Loucy (cell line): ENCODE measurements around the gene PHC1.

ENCODE experiments used
- H2AFZ ChIP-seq: fragments of 200-600 bp; sonication (generic); 2 replicates; pipeline ENCODE4 v1.6.0; 2016; ENCODE audit warnings: antibody characterized with exemption, mild to moderate bottlenecking, low read length, moderate library complexity
- H3F3A ChIP-seq: fragments of 200-600 bp; 2 replicates; pipeline ENCODE4 v1.6.0; 2016; ENCODE audit warnings: antibody characterized with exemption, low read depth, mild to moderate bottlenecking
- H3K27me3 ChIP-seq: fragments of 200-600 bp; sonication (generic); 2 replicates; pipeline ENCODE4 v1.6.1; 2014; ENCODE audit warnings: low read length, mild to moderate bottlenecking; ENCODE audit not compliant: insufficient read depth, poor library complexity, severe bottlenecking
- H3K36me3 ChIP-seq: fragments of 200-600 bp; sonication (generic); 2 replicates; pipeline ENCODE4 v1.6.1; 2016; ENCODE audit warnings: low read length; ENCODE audit not compliant: insufficient read depth
- H3K4me1 ChIP-seq: fragments of 200-600 bp; sonication (generic); 2 replicates; pipeline ENCODE4 v1.5.1; 2014; ENCODE audit warnings: low read length, mild to moderate bottlenecking; ENCODE audit not compliant: insufficient read depth, poor library complexity, severe bottlenecking
- H3K4me2 ChIP-seq: fragments of 200-600 bp; sonication (generic); 2 replicates; pipeline ENCODE4 v1.6.0; 2014; ENCODE audit warnings: antibody characterized with exemption, low read length, low read depth, mild to moderate bottlenecking; ENCODE audit not compliant: poor library complexity, severe bottlenecking
- H3K4me3 ChIP-seq: fragments of 200-600 bp; sonication (generic); 2 replicates; pipeline ENCODE4 v1.5.1; 2014; ENCODE audit warnings: low read length, mild to moderate bottlenecking, mixed read lengths; ENCODE audit not compliant: poor library complexity, severe bottlenecking
- H3K79me2 ChIP-seq: fragments of 200-600 bp; sonication (generic); 2 replicates; pipeline ENCODE4 v1.6.1; 2014; ENCODE audit warnings: low read length; ENCODE audit not compliant: insufficient read depth
- H3K9ac ChIP-seq: fragments of 200-600 bp; sonication (generic); 2 replicates; pipeline ENCODE4 v1.6.0; 2014; ENCODE audit warnings: mild to moderate bottlenecking, low read depth, low read length, moderate library complexity; ENCODE audit not compliant: poor library complexity, severe bottlenecking
- H3K9me2 ChIP-seq: fragments of 200-600 bp; sonication (generic); replicated peaks from 2 replicates; pipeline ENCODE4 v1.6.1; 2016; ENCODE audit warnings: low read depth, low read length, mixed read lengths
- H3K9me3 ChIP-seq: fragments of 200-600 bp; sonication (generic); 2 replicates; pipeline ENCODE4 v1.6.1; 2014; ENCODE audit warnings: mild to moderate bottlenecking, antibody characterized with exemption, low read length, low read depth; ENCODE audit not compliant: insufficient read depth
- H4K20me1 ChIP-seq: fragments of 200-600 bp; sonication (generic); 2 replicates; pipeline ENCODE4 v1.6.0; 2014; ENCODE audit warnings: antibody characterized with exemption, low read length, mild to moderate bottlenecking; ENCODE audit not compliant: insufficient read depth, poor library complexity, severe bottlenecking
- EZH2phosphoT487 ChIP-seq: fragments of 200-600 bp; IDR thresholded peaks from 2 replicates; pipeline ENCODE4 v1.6.1; 2018; ENCODE audit warnings: antibody characterized with exemption, mild to moderate bottlenecking, moderate library complexity, borderline replicate concordance
- TF ChIP-seq, protein P1 (sequence below): fragments of 200-600 bp; sonication (generic); conservative IDR thresholded peaks from 2 replicates; pipeline ENCODE4 v1.5.1; 2014; ENCODE audit warnings: mild to moderate bottlenecking, antibody characterized with exemption, low read length

The PHC1 gene

DNA sequence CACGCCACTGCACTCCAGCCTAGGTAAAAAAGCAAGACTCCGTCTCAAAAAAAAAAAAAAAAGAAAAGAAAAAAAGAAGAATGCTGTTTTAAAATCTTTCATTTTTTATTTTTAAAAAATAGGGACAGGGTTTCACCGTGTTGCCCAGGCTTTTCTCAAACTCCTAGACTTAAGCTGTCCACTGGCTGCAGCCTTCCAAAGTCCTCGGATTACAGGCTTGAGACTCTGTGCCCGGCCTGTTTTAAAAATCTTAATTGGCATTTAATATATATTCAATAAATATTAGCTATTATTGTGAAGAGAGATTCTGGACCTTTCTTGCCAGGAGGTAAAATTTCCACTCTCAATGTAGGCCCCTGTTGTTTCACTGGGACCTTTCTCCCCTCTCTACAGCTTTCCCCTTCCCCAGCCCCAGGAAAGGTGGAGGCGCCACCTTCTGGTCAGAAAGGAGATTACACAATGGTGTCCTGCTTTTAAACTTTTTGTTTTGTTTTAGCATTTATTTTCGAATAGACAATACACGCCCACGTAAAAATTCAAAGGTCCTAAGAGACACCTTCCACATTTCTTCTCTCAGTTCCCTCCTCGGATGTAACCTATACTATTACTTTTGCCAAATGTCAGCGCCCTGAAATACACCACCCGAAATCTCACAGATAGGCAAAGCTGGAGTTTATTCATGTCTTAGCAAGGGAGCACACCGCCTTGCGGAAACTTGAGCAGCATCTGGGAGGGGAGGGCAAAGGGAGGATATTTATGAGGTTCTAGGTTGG, 23.8 kb upstream of the PHC1 start:
- Histone ChIP-seq H4K20me1 (no peaks in the 10 kb centered on the region), H3K4me3 (peak overlapping the region; percentile 73), H3K27me3 (no peaks in the 10 kb centered on the region), H2AFZ (peak overlapping the region; percentile 98), H3F3A (no peaks in the 10 kb centered on the region), H3K9me3 (no peaks in the 10 kb centered on the region), H3K79me2 (no peaks in the 10 kb centered on the region), H3K4me2 (peak overlapping the region; percentile 66), H3K9ac (peak overlapping the region; percentile 64), H3K4me1 (peaks cover 9% of the 10 kb centered on the region), H3K36me3 (no peaks in the 10 kb centered on the region), H3K9me2 (no peaks in the 10 kb centered on the region)
- no peak for TF ChIP-seq EZH2phosphoT487
- TF ChIP-seq, protein P1, sequence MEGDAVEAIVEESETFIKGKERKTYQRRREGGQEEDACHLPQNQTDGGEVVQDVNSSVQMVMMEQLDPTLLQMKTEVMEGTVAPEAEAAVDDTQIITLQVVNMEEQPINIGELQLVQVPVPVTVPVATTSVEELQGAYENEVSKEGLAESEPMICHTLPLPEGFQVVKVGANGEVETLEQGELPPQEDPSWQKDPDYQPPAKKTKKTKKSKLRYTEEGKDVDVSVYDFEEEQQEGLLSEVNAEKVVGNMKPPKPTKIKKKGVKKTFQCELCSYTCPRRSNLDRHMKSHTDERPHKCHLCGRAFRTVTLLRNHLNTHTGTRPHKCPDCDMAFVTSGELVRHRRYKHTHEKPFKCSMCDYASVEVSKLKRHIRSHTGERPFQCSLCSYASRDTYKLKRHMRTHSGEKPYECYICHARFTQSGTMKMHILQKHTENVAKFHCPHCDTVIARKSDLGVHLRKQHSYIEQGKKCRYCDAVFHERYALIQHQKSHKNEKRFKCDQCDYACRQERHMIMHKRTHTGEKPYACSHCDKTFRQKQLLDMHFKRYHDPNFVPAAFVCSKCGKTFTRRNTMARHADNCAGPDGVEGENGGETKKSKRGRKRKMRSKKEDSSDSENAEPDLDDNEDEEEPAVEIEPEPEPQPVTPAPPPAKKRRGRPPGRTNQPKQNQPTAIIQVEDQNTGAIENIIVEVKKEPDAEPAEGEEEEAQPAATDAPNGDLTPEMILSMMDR, result peak; percentile 96

DNA sequence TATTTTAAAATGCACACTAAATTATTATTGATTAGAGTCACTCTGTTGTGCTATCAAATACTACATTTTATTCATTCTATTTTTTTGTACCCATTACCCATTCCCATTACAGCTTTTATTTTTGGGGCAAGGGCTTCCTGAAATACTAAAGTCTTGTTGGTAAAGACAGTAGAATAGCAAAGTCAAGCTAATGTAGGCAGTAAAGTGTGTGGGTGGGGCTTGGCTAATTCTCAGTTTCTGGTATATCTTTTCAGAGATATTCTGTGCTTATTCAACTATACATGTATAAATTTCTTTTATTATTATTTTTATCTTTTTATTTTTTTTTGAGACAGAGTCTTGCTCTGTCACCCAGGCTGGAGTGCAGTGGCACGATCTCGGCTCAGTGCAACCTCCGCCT, 22.3 kb upstream of the PHC1 start:
- Histone ChIP-seq H4K20me1 (no peaks in the 10 kb centered on the region), H3K9ac (no peak overlapping the region), H3K9me2 (no peaks in the 10 kb centered on the region), H3K9me3 (no peaks in the 10 kb centered on the region), H3K79me2 (no peaks in the 10 kb centered on the region), H3K4me2 (no peak overlapping the region), H3K4me1 (peaks cover 9% of the 10 kb centered on the region), H3K36me3 (no peaks in the 10 kb centered on the region), H3F3A (no peaks in the 10 kb centered on the region), H3K27me3 (no peaks in the 10 kb centered on the region), H3K4me3 (no peak overlapping the region), H2AFZ (no peak overlapping the region)
- TF ChIP-seq, protein P1, result no peak
- TF ChIP-seq EZH2phosphoT487, result no peak

DNA sequence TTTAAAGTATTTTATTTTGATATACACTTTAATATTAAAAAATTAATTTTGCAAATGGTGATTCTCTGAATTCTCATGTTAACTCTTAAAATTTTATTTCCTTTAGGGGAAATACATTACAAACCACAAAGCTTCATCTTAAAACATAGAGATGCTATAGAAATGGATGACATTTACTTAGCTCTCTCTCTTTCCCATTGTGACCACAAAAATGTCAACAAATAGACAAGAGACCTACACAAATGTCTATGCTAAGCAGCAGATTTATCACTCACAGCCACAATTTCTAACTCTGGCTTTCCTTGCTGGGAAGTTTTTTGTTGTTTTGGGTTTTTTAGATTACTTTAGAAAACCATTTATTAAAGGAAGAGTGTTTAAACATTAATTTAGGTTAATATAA, 19.9 kb upstream of the PHC1 start:
- no peak for TF ChIP-seq EZH2phosphoT487
- TF ChIP-seq, protein P1, result no peak
- Histone ChIP-seq H3F3A (no peaks in the 10 kb centered on the region), H3K9me3 (no peaks in the 10 kb centered on the region), H2AFZ (no peak overlapping the region), H3K4me2 (no peak overlapping the region), H3K9me2 (no peaks in the 10 kb centered on the region), H3K36me3 (no peaks in the 10 kb centered on the region), H3K4me1 (peaks cover 9% of the 10 kb centered on the region), H4K20me1 (no peaks in the 10 kb centered on the region), H3K27me3 (no peaks in the 10 kb centered on the region), H3K9ac (no peak overlapping the region), H3K79me2 (no peaks in the 10 kb centered on the region), H3K4me3 (no peak overlapping the region)
